GM23338 (cell line): Measurements from ENCODE around the gene ZNF525. TPM values are rescaled to one million over a fixed set of nuclear protein-coding genes. Genes with fewer than 3 reads are reported as not detected.
"Not testable (repeated sequence)": the region's sequence is repeated elsewhere in the genome, so short reads cannot be mapped to it uniquely, and the experiment has no call there.

ENCODE experiments used
- ATAC-seq: fragments of 200-7000 bp; cut with Tn5 transposase; 3 replicates; pipeline ENCODE4 v1.9.1; 2020
- DNase-seq: peaks from one replicate; pipeline ENCODE4 v3.0.0-alpha.2; 2015; ENCODE audit warnings: low spot score
- H2AFZ ChIP-seq: fragments of 200-600 bp; sonication (generic); 2 replicates; pipeline ENCODE4 v1.8.0; 2016; ENCODE audit warnings: antibody characterized with exemption, mild to moderate bottlenecking, moderate library complexity
- H3F3A ChIP-seq: fragments of 200-600 bp; sonication (generic); replicated peaks from 2 replicates; pipeline ENCODE4 v1.8.0; 2017; ENCODE audit warnings: antibody characterized with exemption, mixed run types, low read depth
- H3K27ac ChIP-seq: fragments of 200-600 bp; sonication (generic); 2 replicates; pipeline ENCODE4 v1.6.1; 2016; ENCODE audit warnings: low read depth
- H3K27me3 ChIP-seq: fragments of 200-600 bp; sonication (generic); 2 replicates; pipeline ENCODE4 v1.8.0; 2016; ENCODE audit warnings: mild to moderate bottlenecking, mixed run types, moderate library complexity; ENCODE audit not compliant: insufficient read depth
- H3K36me3 ChIP-seq: fragments of 200-600 bp; sonication (generic); 2 replicates; pipeline ENCODE4 v1.8.0; 2016; ENCODE audit warnings: mild to moderate bottlenecking; ENCODE audit not compliant: insufficient read depth
- H3K4me1 ChIP-seq: fragments of 200-600 bp; sonication (generic); 2 replicates; pipeline ENCODE4 v1.8.0; 2016; ENCODE audit warnings: mild to moderate bottlenecking, moderate library complexity; ENCODE audit not compliant: insufficient read depth
- H3K4me2 ChIP-seq: fragments of 200-600 bp; sonication (generic); 2 replicates; pipeline ENCODE4 v1.7.1; 2017; ENCODE audit warnings: mixed run types
- H3K4me3 ChIP-seq: fragments of 200-600 bp; sonication (generic); 2 replicates; pipeline ENCODE4 v1.6.1; 2016; ENCODE audit warnings: mixed run types
- H3K79me2 ChIP-seq: fragments of 200-600 bp; sonication (generic); replicated peaks from 2 replicates; pipeline ENCODE4 v1.8.0; 2017; ENCODE audit warnings: mild to moderate bottlenecking; ENCODE audit not compliant: insufficient read depth
- H3K9me2 ChIP-seq: fragments of 200-600 bp; sonication (generic); 2 replicates; pipeline ENCODE4 v1.8.0; 2017; ENCODE audit not compliant: insufficient read depth
- H4K20me1 ChIP-seq: fragments of 200-600 bp; sonication (generic); replicated peaks from 2 replicates; pipeline ENCODE4 v1.8.0; 2017; ENCODE audit warnings: mild to moderate bottlenecking; ENCODE audit not compliant: insufficient read depth
- H3K27ac Mint-ChIP-seq: 2 replicates; pipeline ENCODE4 v1.8.0; 2020; ENCODE audit warnings: inconsistent platforms, mild to moderate bottlenecking, moderate library complexity, mixed read lengths
- H3K27me3 Mint-ChIP-seq: 3 replicates; pipeline ENCODE4 v1.8.0; 2022; ENCODE audit warnings: low read depth, mild to moderate bottlenecking, moderate library complexity, mixed read lengths, inconsistent platforms; ENCODE audit not compliant: insufficient read depth, poor library complexity
- H3K36me3 Mint-ChIP-seq: 3 replicates; pipeline ENCODE4 v1.8.0; 2021; ENCODE audit warnings: low read depth, mild to moderate bottlenecking, inconsistent platforms, moderate library complexity, mixed read lengths
- H3K4me1 Mint-ChIP-seq: 3 replicates; pipeline ENCODE4 v1.8.0; 2020; ENCODE audit warnings: mild to moderate bottlenecking, inconsistent platforms, mixed read lengths
- H3K4me3 Mint-ChIP-seq: 3 replicates; pipeline ENCODE4 v1.8.0; 2021; ENCODE audit warnings: moderate library complexity, mild to moderate bottlenecking, inconsistent platforms, mixed read lengths
- H3K9me3 Mint-ChIP-seq: 3 replicates; pipeline ENCODE4 v1.8.0; 2020; ENCODE audit warnings: moderate library complexity, mild to moderate bottlenecking, inconsistent platforms, mixed read lengths
- CTCF ChIP-seq, 2 experiments: fragments of 200-600 bp in 1 of 2; sonication (generic) in 1 of 2; conservative IDR thresholded peaks; 2 replicates each; pipeline versions ENCODE4 v1.5.1 to v1.6.1; 2016 to 2017; ENCODE audit warnings: antibody characterized with exemption in 2 of 2, low read depth in 2 of 2, mild to moderate bottlenecking in 2 of 2, moderate library complexity in 1 of 2
- JUNB ChIP-seq: IDR thresholded peaks from one replicate; pipeline ENCODE4 v1.6.1; 2016; ENCODE audit warnings: antibody characterized with exemption; ENCODE audit not compliant: unreplicated experiment
- POLR2AphosphoS5 ChIP-seq: IDR thresholded peaks from 2 replicates; pipeline ENCODE4 v1.6.1; 2016; ENCODE audit warnings: antibody characterized with exemption, low read depth
- ZNF114 ChIP-seq: fragments of 250-450 bp; sonication (Bioruptor Pico); IDR thresholded peaks from 2 replicates; pipeline ENCODE4 v1.5.0; 2020; ENCODE audit warnings: mild to moderate bottlenecking, moderate library complexity
- ZNF331 ChIP-seq: fragments of 250-450 bp; sonication (Bioruptor Pico); IDR thresholded peaks from 2 replicates; pipeline ENCODE4 v1.5.0; 2020; ENCODE audit warnings: low read depth, mild to moderate bottlenecking, moderate library complexity
- polyA plus RNA-seq: library from polyadenylated mRNA; unstranded; fragments of >200 nt; fragmentation: Nextera tagmentation; extraction: Ambion mirVana; gene quantifications from 2 replicates; pipeline ENCODE4 v1.2.1, GENCODE V29; 2016
- total RNA-seq: library from RNA; depleted of rRNA; stranded (reverse); fragments of >200 nt; shearing (Covaris generic); gene quantifications from 2 replicates; pipeline ENCODE4 v1.2.3, GENCODE V29; 2014

Gene ZNF525
- total and polyA plus RNA-seq, 2 experiments from 2014 or later, result 39.3 to 99.8 TPM

GRCh38 chr19:53394974-53395839, 29.7 kb downstream of the ZNF525 start, which contains the start of gene ZNF765:
TSS of gene ZNF765 (plus strand) at chr19:53395149. CDS start at chr19:53398016, 2,867 bp downstream.
- Histone ChIP-seq H3K4me3 (peak within 1 kb of the TSS; percentile 97), H2AFZ (peak within 1 kb of the TSS; percentile 29), H3K79me2 (peaks cover 15% of the 10 kb centered on the region), H3K4me1 (peaks cover 37% of the 10 kb centered on the region), H3K9me2 (peaks cover 3% of the 10 kb centered on the region; the same call in 1 of the 2 replicates), H3K27me3 (no peaks in the 10 kb centered on the region), H4K20me1 (peaks cover 9% of the 10 kb centered on the region; the same call in 1 of the 2 replicates), H3K36me3 (peaks cover 9% of the 10 kb centered on the region; the same call in 1 of the 2 replicates), H3K4me2 (peak within 1 kb of the TSS; percentile 100), H3K27ac (peak within 1 kb of the TSS; percentile 89), H3F3A (0 out of 2 replicates have a peak, but pooled peaks cover 3% of the 10 kb centered on the region)
- peaks cover 20% of the 10 kb centered on the region for H3K27me3 Mint-ChIP-seq
- H3K4me3 Mint-ChIP-seq, result peak within 1 kb of the TSS; percentile 98
- ATAC-seq (peak; percentile 81), DNase-seq (peak; percentile 98)
- peak; percentile 82 for TF ChIP-seq POLR2AphosphoS5
- no peak for TF ChIP-seq JUNB
- peak; percentile 32 to 50; a peak in 2 of 4 replicates for TF ChIP-seq CTCF (conservative IDR thresholded peaks at IDR 0.05; ENCODE audit: low read depth in 2 of 2)
- H3K9me3 Mint-ChIP-seq, result no peaks in the 10 kb centered on the region
- peaks cover 11% of the 10 kb centered on the region for H3K36me3 Mint-ChIP-seq
- H3K4me1 Mint-ChIP-seq, result peaks cover 25% of the 10 kb centered on the region
- H3K27ac Mint-ChIP-seq, result peak within 1 kb of the TSS; percentile 90

- peaks cover 17% of the 10 kb centered on the region for H3K36me3 Mint-ChIP-seq
- DNase-seq, result peak; percentile 51
- not testable (repeated sequence) for H2AFZ ChIP-seq, H3K9me2 ChIP-seq, H4K20me1 ChIP-seq, H3K9me3 Mint-ChIP-seq, H3K27me3 ChIP-seq, H3K27ac Mint-ChIP-seq, H3F3A ChIP-seq, H3K27ac ChIP-seq
- Histone ChIP-seq H3K4me2 (peak overlapping the region; percentile 100), H3K4me1 (peaks cover 30% of the 10 kb centered on the region), H3K4me3 (peak overlapping the region; percentile 97), H3K36me3 (peaks cover 11% of the 10 kb centered on the region; the same call in 1 of the 2 replicates), H3K79me2 (peaks cover 15% of the 10 kb centered on the region)
- peak overlapping the region; percentile 98 for H3K4me3 Mint-ChIP-seq
- peaks cover 25% of the 10 kb centered on the region for H3K4me1 Mint-ChIP-seq
- peaks cover 20% of the 10 kb centered on the region for H3K27me3 Mint-ChIP-seq
- peak; percentile 7; the same call in 2 of the 3 replicates for ATAC-seq
Observed at GRCh38 chr19:53395840-53396524, 30.5 kb downstream of the ZNF525 start.

GRCh38 chr19:53396525-53396868, 31.0 kb downstream of the ZNF525 start:
- no peaks in the 10 kb centered on the region for H3K27me3 ChIP-seq
- TF ChIP-seq ZNF114 (CRISPR knock-in tag) (no peak), ZNF331 (CRISPR knock-in tag) (no peak)
- H3K36me3 ChIP-seq, result peaks cover 11% of the 10 kb centered on the region; the same call in 1 of the 2 replicates
- Mint-ChIP-seq H3K27ac (no peak overlapping the region), H3K9me3 (no peaks in the 10 kb centered on the region), H3K36me3 (peaks cover 21% of the 10 kb centered on the region), H3K4me3 (peak overlapping the region; percentile 98), H3K4me1 (peaks cover 25% of the 10 kb centered on the region), H3K27me3 (peaks cover 20% of the 10 kb centered on the region)
- H3K27ac ChIP-seq, result no peak overlapping the region
- H3K79me2 ChIP-seq, result peaks cover 15% of the 10 kb centered on the region
- H3K4me1 ChIP-seq, result peaks cover 30% of the 10 kb centered on the region
- peak overlapping the region; percentile 100 for H3K4me2 ChIP-seq
- 0 out of 2 replicates have a peak, but pooled peaks cover 3% of the 10 kb centered on the region for H3F3A ChIP-seq
- H3K4me3 ChIP-seq, result peak overlapping the region; percentile 97
- peaks cover 9% of the 10 kb centered on the region; the same call in 1 of the 2 replicates for H4K20me1 ChIP-seq
- DNase-seq (no peak), ATAC-seq (no peak)
- no peak overlapping the region for H2AFZ ChIP-seq
- no peaks in the 10 kb centered on the region for H3K9me2 ChIP-seq

GRCh38 chr19:53397918-53398317, 32.4 kb downstream of the ZNF525 start:
- Histone ChIP-seq H3K79me2 (peaks cover 15% of the 10 kb centered on the region), H3K36me3 (peaks cover 20% of the 10 kb centered on the region), H3K4me1 (peaks cover 24% of the 10 kb centered on the region)
- not testable (repeated sequence) for H3K27me3 ChIP-seq, H3K9me3 Mint-ChIP-seq, H3K4me3 ChIP-seq, H3F3A ChIP-seq, H3K4me3 Mint-ChIP-seq, H3K27ac ChIP-seq, ATAC-seq, DNase-seq, H3K4me2 ChIP-seq, H2AFZ ChIP-seq, H3K9me2 ChIP-seq, H4K20me1 ChIP-seq, H3K27ac Mint-ChIP-seq
- peaks cover 35% of the 10 kb centered on the region for H3K36me3 Mint-ChIP-seq
- peaks cover 13% of the 10 kb centered on the region for H3K27me3 Mint-ChIP-seq
- peaks cover 25% of the 10 kb centered on the region for H3K4me1 Mint-ChIP-seq
